ENCODE measurements around the gene PSME4. TPM values are rescaled to one million over a fixed set of nuclear protein-coding genes. Genes with fewer than 3 reads are reported as not detected.
"Not testable (repeated sequence)": the region's sequence is repeated elsewhere in the genome, so short reads cannot be mapped to it uniquely, and the experiment has no call there.

PSME4 gene
- polyA plus RNA-seq, 1 donor = 33.6 TPM

GRCh38 chr2:53841651-53842050 lies 129.1 kb downstream of the PSME4 start:
- DNase-seq = not testable (repeated sequence)

GRCh38 chr2:53840580-53840979 lies 130.2 kb downstream of the PSME4 start:
- DNase-seq = no peak

DNA sequence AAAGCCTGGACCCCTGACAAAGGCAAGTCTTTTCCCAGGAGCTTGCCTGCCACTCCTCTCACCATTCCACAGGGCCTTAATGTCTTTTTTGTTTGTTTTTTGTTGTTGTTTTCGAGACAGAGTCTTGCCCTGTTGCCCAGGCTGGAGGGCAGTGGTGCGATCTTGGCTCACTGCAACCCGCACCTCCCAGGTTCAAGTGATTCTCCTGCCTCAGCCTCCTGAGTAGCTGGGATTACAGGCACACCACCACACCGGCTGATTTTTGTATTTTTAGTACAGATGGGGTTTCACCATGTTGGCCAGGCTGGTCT lies 140.9 kb downstream of the PSME4 start:
- not testable (repeated sequence) for DNase-seq

DNA sequence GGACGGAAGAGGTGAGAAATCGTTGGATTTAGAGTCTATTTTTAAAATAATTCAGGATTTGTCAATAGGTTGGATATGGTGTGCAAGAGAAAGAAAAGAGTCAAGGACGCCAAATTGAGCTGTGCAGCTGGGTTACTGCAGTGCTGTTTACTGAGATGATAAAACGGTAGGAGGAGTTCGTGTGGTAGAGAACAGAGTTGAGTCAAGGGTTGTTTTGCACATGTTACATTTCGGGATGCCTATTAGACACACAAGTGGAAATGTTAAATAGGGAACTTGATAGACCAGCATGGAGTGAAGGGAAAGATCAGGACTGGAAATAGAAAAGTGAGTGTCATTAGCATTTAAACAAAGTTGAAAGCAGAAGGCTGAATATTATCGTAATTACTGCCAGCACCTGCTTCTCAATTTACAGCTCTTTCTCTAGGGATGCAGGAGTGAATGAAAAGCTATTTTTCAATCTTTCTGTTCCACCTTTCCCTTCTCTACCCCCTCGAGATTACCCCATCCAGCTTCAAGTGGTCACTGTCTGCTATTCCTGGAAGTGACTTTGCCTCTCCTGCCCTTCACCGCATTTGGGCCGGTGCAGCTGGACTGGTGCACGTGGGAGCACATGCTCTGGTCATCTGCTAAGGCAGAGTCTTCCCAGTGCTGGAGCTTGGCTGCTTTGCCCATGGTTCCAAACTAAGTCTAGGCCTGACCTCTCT lies 141.4 kb downstream of the PSME4 start:
- no peak for DNase-seq

GRCh38 chr2:53828331-53828730 lies 142.5 kb downstream of the PSME4 start:
- no peak for DNase-seq

DNA sequence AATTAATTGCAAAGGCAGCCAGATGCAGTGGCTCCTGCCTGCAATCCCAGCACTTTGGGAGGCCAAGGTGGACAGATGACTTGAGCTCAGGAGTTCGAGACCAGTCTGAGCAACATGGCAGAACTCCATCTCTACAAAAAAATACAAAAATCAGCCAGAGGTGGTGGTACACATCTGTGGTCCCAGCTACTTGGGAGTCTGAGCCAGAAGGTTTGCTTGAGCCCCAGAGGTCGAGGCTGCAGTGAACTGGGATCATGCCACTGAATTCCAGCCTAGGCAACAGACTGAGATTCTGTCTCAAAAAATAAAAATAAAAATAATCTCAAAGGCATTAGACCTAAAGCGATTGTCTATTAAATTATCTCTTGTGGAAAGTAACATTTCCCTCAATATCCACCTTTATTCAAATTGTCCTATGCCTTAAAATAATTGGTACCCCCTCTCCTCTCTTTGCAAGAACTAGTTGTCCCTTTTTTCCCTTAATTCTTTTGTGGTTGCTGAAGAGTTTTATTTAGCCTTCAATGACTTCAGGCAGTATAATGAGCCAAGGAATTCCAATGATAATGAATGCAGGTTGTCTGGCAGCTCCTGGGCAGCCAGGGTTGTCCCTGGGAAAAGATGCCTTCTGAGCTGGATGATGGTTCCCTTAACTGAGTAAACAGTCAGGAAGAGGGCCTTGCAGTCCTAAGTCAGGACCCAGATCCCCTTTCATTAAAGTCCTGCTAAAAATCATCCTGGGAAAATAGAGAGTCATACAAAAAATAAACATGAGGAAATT lies 143.2 kb downstream of the PSME4 start:
- no peak for DNase-seq

DNA sequence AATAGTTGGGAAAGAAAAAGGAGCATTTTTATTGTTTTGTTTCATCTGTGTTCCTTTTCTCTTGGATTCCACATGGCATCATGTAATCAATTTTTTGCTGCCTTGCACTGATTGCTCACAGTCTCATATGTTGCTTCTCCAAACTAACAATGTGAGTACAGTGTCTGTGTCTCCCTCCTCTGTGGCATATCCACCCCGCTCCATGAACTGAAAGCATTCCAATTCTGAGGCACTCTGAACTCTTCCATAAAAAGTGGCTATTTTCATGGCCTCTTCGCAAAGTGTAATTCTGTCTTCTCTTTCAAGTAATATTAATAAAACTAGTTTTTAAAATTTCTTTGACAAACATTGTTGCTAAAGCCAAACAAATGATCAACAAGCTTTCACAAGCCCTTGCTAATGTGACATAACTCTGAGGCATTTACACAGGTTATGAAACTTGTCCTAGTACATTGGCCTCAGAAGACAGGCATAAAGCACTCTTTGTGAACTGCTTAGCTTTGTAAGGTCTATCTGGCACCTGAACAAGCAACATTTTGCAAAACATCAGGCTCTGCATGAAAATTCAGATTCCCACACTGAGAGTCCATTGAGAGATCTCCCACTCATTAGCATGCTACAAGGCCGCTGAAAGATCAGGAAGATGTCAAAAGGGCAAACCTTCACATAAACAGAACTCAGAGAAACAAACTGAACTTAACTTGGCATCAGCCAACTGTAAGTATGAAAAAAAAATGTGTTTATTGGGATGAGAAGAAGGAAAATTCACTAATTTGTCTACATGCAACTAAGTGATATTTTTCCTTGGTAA lies 144.0 kb downstream of the PSME4 start:
- DNase-seq = no peak

DNA sequence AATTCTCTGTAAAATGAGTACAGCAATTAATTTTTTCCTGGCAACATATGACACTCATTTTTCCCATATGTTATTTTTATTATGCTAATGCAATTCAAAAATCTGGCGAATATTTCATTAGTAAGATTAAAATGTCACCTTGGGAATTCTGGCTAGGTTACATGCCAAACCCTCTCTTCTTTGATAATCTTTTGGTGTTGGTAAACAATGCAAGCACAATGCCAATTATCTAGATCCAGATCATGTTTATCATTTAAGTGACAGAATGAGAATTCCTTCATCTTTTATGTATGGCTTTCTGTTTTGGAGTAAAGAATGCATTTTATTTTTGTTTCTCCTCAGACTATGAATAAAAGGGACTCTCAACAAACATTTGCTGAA lies 144.8 kb downstream of the PSME4 start:
- DNase-seq = no peak

DNA sequence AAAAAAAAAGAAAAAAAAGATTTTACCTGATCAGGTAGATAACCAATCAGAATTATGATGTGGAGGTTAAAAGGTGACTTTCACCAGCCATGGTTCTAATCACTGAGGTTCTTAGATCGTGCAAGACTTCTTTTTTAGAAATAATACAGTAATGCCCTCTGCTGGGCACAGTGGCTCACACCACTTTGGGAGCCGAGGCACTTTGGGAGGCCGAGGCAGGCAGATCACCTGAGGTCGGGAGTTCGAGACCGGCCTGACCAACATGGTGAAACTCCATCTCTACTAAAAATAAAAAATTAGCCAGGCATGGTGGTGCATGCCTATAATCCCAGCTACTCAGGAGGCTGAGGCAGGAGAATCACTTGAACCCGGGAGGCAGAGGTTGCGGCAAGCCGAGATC lies 147.2 kb downstream of the PSME4 start:
- not testable (repeated sequence) for DNase-seq

- no peak for DNase-seq
Measured at GRCh38 chr2:53821810-53822209, 149.0 kb downstream of the PSME4 start.

DNA sequence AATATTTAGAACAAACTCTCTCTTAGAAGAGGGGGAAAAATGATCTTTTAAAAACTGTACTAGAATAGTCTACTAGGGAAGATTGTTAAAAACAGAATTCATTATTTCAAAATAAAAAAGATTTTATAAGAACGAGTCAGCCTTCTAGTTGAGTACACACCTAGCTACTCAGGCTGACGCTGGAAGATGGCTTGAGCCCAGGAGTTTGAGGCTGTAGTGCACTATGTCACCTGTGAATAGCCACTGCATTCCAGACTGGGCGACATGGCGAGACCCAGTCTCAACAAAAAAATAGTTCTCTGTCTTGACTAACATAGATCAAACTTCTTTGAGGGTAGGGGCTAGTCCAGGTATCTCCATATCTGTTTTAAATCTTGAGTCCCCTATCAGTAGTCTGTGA lies 150.1 kb downstream of the PSME4 start:
- no peak for DNase-seq

GRCh38 chr2:53820048-53820447 lies 150.7 kb downstream of the PSME4 start:
- no peak for DNase-seq

DNA sequence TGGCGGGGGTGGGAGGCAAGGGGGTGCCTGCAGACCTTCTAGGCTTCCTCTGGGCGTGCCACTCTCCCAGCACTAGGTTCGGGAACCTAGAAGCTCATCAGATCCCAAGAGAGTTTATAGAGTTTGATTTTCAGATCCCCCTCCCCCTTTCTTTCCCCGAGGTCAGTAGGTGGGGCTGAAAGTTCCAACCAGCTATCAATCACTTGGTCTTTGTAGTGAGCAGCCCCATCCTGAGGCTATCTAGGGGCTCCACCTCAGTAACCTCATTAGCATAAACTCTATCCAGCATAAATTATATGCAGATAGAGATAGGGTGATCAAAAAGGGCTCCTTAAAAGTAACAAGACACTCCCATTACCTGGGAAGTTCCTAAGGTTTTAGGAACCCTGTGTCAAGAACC lies 151.2 kb downstream of the PSME4 start:
- no peak for DNase-seq

DNA sequence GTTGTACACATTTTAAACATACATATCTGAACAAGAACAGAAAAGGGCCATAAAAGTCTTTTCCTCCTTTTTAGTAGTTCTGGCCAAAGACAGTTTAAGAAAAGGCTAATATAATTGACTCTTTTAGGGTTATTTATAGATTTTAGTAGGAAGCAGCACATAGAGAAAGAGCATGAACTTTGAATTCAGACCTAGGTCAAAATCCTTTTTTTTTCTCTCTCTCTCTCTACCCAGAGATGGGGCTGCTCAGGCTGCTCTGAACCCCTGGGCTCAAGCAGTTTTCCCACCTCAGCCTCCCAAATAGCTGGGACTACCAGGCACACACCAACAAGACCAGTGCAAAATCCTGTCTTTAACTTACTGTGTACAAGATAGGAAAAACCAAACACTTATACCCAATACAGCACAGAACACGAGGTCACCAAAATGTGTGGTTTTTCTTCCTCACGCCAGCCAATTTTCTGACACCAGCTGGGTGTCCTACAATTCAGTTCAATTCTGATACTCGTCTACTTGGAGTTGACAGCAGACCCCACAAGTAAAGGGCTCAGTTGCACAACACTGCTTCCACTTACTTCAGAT lies 151.8 kb downstream of the PSME4 start:
- DNase-seq = no peak

Other genes starting within 250 kb of the PSME4 start
- gene CHAC2, start 203.2 kb downstream of the PSME4 start, polyA plus RNA-seq (ENCODE audit: insufficient read length) = 3.2 TPM
- gene ASB3, start 184.0 kb downstream of the PSME4 start, polyA plus RNA-seq (ENCODE audit: insufficient read length) = 11.3 TPM
- 36.9 TPM for gene ERLEC1, start 183.9 kb downstream of the PSME4 start, polyA plus RNA-seq (ENCODE audit: insufficient read length)
- 1.9 TPM for gene GPR75, start 111.0 kb downstream of the PSME4 start, polyA plus RNA-seq (ENCODE audit: insufficient read length)
- gene ACYP2, start 144.6 kb upstream of the PSME4 start, polyA plus RNA-seq (ENCODE audit: insufficient read length) = 25.1 TPM